ENCODE measurements around the gene RECK. TPM values are rescaled to one million over a fixed set of nuclear protein-coding genes. Genes with fewer than 3 reads are reported as not detected.
A peak's percentile ranks its signal among the peaks of the same experiment; 100 is the strongest.

RECK gene
- total and polyA plus RNA-seq, 2 experiments from 2014 or later, result 8.5 to 11.1 TPM

DNA sequence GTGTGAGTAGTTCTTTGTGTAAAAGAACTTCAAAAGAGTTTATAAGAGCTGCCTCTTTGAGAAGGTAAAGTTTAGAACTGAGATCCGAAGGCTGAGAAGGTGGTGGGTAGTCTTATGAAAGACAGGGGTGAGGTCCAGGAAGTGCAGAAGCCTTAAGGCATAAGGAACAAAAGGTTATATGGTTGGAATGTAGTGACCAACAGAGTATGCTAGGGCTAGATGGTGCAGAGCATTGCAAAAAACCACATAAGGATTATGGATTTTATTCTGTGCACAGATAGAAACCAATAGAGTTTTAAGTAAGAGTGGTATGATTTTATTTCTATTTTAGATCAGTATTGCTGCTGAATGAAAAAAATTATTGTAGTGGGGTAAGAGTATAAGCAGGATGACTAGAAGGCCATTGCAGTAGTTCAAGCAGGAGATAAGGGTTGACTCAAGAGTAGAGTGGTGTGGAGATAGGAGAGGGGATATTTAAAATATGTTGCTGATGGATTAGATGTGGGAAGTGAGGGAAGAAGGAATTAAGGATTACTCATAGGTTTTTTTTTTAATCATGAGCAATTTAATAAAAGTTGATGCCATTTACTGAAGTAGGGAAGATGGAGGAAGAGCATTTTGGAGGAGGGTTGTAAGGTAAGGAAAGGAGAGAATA is 3.7 kb downstream of the RECK start:
- Histone ChIP-seq H3K27me3 (no peaks in the 10 kb centered on the region), H3K27ac (no peak overlapping the region), H3K4me1 (ENCODE audit: low read depth) (peaks cover 10% of the 10 kb centered on the region), H3K4me3 (no peak overlapping the region), H3K9me3 (ENCODE audit: low read depth) (no peaks in the 10 kb centered on the region), H3K36me3 (no peaks in the 10 kb centered on the region)
- DNase-seq (ENCODE audit: low read depth in 1 of 2, low spot score in 1 of 2), result peak in 1 of 2 donors; percentile 44
- TF ChIP-seq, protein P1, sequence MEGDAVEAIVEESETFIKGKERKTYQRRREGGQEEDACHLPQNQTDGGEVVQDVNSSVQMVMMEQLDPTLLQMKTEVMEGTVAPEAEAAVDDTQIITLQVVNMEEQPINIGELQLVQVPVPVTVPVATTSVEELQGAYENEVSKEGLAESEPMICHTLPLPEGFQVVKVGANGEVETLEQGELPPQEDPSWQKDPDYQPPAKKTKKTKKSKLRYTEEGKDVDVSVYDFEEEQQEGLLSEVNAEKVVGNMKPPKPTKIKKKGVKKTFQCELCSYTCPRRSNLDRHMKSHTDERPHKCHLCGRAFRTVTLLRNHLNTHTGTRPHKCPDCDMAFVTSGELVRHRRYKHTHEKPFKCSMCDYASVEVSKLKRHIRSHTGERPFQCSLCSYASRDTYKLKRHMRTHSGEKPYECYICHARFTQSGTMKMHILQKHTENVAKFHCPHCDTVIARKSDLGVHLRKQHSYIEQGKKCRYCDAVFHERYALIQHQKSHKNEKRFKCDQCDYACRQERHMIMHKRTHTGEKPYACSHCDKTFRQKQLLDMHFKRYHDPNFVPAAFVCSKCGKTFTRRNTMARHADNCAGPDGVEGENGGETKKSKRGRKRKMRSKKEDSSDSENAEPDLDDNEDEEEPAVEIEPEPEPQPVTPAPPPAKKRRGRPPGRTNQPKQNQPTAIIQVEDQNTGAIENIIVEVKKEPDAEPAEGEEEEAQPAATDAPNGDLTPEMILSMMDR (IDR thresholded peaks at IDR 0.05; ENCODE audit: low read depth, low read length), result no peak

DNA sequence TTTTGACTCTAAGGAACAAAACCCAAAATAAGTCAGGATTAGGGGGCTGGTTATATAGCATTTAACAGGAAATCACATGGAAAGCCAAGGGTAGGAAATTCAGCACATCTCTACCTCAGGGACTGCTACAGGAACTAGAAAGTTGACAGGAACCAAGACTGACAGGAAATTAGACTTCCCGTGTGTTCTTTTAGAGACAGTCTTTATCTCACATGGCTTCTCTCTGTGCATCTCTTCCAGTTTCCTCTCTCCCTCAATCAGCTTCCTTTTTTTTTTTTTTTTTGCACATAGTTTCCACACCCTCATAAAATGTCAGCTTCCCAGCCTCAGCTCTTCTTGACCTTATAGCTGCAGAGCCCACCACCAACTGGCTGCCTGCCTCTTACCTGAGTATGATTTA is 4.8 kb downstream of the RECK start:
- no peak overlapping the region for H3K27ac ChIP-seq
- DNase-seq (ENCODE audit: low read depth in 1 of 2, low spot score in 1 of 2), result no peak

DNA sequence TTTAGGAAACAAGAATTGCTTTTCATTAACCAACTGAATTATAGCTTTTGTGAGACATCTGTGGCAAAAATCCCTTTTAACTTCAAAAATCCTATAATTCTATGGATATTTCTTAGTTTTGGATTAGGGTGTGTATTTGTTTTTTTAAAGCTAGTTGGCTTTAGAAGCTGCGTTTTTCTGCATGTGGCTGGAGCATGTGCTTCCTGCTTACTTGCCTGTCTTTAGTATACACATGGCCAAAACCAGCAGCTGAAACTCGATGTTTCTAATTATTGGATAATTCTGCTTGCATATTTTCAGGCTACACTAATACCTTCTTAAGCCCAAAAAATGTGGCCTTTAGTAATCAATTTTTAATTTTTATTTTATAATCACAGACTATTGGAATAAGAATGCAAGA is 8.9 kb downstream of the RECK start:
- TF ChIP-seq, protein P1 (IDR thresholded peaks at IDR 0.05; ENCODE audit: low read depth, low read length), result no peak
- H3K9me3 ChIP-seq (ENCODE audit: low read depth), result no peaks in the 10 kb centered on the region
- DNase-seq (ENCODE audit: low read depth in 1 of 2, low spot score in 1 of 2), result no peak
- no peak overlapping the region for H3K27ac ChIP-seq
- peaks cover 2% of the 10 kb centered on the region for H3K4me1 ChIP-seq (ENCODE audit: low read depth)
- H3K4me3 ChIP-seq, result no peak overlapping the region
- H3K27me3 ChIP-seq, result no peaks in the 10 kb centered on the region
- no peaks in the 10 kb centered on the region for H3K36me3 ChIP-seq

More for the DNA sequence above, 4.8 kb downstream of the RECK start:
- Histone ChIP-seq H3K4me1 (ENCODE audit: low read depth) (peaks cover 10% of the 10 kb centered on the region), H3K4me3 (no peak overlapping the region), H3K36me3 (no peaks in the 10 kb centered on the region), H3K27me3 (no peaks in the 10 kb centered on the region), H3K9me3 (ENCODE audit: low read depth) (no peaks in the 10 kb centered on the region)
- TF ChIP-seq, protein P1 (IDR thresholded peaks at IDR 0.05; ENCODE audit: low read depth, low read length), result no peak

DNA sequence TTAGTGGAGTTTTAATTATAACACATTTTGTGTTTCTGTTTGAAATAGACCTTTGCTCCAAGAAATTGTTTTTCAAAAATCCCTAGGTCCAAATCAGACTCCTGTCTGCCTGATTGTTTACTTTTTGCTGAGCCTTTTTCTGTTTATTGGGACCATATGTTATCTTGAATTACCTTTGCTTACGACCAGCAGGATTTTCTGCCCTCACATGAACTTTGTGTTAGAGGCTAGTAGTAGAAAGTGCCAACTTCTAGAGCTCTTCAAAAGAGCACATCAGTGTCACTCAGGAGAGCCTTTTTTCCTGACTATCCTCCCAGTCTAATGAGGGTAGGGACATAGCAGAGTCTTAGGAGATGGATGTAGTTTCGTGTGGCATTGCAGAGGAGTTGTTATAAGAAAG is 10.2 kb downstream of the RECK start:
- no peaks in the 10 kb centered on the region for H3K4me1 ChIP-seq (ENCODE audit: low read depth)
- no peak for DNase-seq (ENCODE audit: low read depth in 1 of 2, low spot score in 1 of 2)
- TF ChIP-seq, protein P1 (IDR thresholded peaks at IDR 0.05; ENCODE audit: low read depth, low read length), result no peak
- no peak overlapping the region for H3K4me3 ChIP-seq
- no peak overlapping the region for H3K27ac ChIP-seq
- no peaks in the 10 kb centered on the region for H3K36me3 ChIP-seq
- H3K27me3 ChIP-seq, result no peaks in the 10 kb centered on the region
- no peaks in the 10 kb centered on the region for H3K9me3 ChIP-seq (ENCODE audit: low read depth)

DNA sequence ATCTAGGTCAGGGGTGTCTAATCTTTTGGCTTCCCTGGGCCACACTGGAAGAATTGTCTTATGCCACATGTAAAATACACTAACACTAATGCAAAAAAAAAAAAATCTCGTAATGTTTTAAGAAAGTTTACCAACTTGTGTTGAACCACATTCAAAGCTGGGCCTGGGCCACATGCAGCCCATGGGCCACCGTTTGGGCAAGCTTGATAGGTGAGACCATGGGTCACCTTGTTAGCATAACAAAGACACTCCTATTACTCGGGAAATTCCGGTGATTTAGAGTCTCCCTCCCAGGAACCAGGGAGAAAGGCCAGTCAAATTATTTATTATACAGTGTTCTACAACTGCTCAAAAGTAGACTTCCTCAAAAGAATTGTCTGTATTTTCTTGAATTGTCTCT is 12.7 kb downstream of the RECK start:
- no peaks in the 10 kb centered on the region for H3K27me3 ChIP-seq
- H3K27ac ChIP-seq, result no peak overlapping the region
- H3K9me3 ChIP-seq (ENCODE audit: low read depth), result no peaks in the 10 kb centered on the region
- no peaks in the 10 kb centered on the region for H3K36me3 ChIP-seq
- H3K4me3 ChIP-seq, result no peak overlapping the region
- H3K4me1 ChIP-seq (ENCODE audit: low read depth), result peaks cover 14% of the 10 kb centered on the region
- no peak for DNase-seq (ENCODE audit: low read depth in 1 of 2, low spot score in 1 of 2)
- TF ChIP-seq, protein P1 (IDR thresholded peaks at IDR 0.05; ENCODE audit: low read depth, low read length), result no peak

Measured in cardiac muscle cell (in vitro differentiated cells and primary cell).